ENCODE results near the gene ACSF3. TPM values are rescaled to one million over a fixed set of nuclear protein-coding genes. Genes with fewer than 3 reads are reported as not detected.

The ACSF3 gene
- total RNA-seq, 1 experiment from 2014 or later = 30.8 TPM

DNA sequence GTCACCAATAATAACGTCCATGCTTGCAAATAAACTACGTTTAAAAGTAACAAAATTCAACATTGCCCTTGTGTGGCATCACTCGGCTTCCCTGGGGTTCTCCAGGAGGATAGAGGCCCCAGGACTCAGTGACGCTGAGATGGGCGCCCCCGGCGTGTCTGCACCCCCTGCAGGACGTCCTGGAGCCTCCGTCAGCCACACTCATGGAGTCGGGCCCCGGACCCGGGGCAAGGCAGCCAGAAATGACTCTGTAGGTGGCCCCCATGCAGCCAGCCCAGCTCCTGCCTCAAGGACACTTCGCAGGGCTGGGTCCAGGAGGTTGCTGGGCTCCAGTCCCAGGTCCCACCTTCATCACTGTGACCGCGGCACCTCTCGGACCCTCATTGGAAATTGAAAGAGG lies 16.6 kb upstream of the ACSF3 start:
- POLR2A ChIA-PET = no interaction called here
- Histone ChIP-seq H3K4me1 (ENCODE audit: control insufficient read depth, insufficient read depth, low read length) (no peaks in the 10 kb centered on the region), H3K27ac (ENCODE audit: low read length) (no peak overlapping the region), H3K9me3 (ENCODE audit: control insufficient read depth, insufficient read depth, low read depth, low read length) (no peaks in the 10 kb centered on the region), H3K36me3 (ENCODE audit: control insufficient read depth, insufficient read depth, low read length) (no peaks in the 10 kb centered on the region), H3K4me3 (ENCODE audit: low read depth in 2 of 2, low read length in 2 of 2) (no peak overlapping the region), H3K27me3 (ENCODE audit: control insufficient read depth, insufficient read depth, low read length) (no peaks in the 10 kb centered on the region)
- in situ Hi-C loops (cut with HindIII; ENCODE audit: low pct_unique_long_range_greater_than_20kb, low sequenced_read_pairs) (no loop called here), intact Hi-C loops (cut with micrococcal nuclease; ENCODE audit: unreplicated experiment) (no loop called here)
- ATAC-seq (no peak), DNase-seq (ENCODE audit: low read depth, low spot score) (no peak)
- CTCF ChIA-PET = no interaction called here
- no peak for TF ChIP-seq SIN3A (IDR thresholded peaks at IDR 0.05; ENCODE audit: borderline replicate concordance, insufficient read depth, low read depth, low read length)
- no peak for TF ChIP-seq POLR2AphosphoS5 (IDR thresholded peaks at IDR 0.05; ENCODE audit: low read depth, low read length)
- TF ChIP-seq, protein P1, sequence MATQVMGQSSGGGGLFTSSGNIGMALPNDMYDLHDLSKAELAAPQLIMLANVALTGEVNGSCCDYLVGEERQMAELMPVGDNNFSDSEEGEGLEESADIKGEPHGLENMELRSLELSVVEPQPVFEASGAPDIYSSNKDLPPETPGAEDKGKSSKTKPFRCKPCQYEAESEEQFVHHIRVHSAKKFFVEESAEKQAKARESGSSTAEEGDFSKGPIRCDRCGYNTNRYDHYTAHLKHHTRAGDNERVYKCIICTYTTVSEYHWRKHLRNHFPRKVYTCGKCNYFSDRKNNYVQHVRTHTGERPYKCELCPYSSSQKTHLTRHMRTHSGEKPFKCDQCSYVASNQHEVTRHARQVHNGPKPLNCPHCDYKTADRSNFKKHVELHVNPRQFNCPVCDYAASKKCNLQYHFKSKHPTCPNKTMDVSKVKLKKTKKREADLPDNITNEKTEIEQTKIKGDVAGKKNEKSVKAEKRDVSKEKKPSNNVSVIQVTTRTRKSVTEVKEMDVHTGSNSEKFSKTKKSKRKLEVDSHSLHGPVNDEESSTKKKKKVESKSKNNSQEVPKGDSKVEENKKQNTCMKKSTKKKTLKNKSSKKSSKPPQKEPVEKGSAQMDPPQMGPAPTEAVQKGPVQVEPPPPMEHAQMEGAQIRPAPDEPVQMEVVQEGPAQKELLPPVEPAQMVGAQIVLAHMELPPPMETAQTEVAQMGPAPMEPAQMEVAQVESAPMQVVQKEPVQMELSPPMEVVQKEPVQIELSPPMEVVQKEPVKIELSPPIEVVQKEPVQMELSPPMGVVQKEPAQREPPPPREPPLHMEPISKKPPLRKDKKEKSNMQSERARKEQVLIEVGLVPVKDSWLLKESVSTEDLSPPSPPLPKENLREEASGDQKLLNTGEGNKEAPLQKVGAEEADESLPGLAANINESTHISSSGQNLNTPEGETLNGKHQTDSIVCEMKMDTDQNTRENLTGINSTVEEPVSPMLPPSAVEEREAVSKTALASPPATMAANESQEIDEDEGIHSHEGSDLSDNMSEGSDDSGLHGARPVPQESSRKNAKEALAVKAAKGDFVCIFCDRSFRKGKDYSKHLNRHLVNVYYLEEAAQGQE (IDR thresholded peaks at IDR 0.05; ENCODE audit: insufficient read depth in 1 of 2, low read depth in 2 of 2, low read length in 1 of 2) = no peak
- TF ChIP-seq, protein P2, sequence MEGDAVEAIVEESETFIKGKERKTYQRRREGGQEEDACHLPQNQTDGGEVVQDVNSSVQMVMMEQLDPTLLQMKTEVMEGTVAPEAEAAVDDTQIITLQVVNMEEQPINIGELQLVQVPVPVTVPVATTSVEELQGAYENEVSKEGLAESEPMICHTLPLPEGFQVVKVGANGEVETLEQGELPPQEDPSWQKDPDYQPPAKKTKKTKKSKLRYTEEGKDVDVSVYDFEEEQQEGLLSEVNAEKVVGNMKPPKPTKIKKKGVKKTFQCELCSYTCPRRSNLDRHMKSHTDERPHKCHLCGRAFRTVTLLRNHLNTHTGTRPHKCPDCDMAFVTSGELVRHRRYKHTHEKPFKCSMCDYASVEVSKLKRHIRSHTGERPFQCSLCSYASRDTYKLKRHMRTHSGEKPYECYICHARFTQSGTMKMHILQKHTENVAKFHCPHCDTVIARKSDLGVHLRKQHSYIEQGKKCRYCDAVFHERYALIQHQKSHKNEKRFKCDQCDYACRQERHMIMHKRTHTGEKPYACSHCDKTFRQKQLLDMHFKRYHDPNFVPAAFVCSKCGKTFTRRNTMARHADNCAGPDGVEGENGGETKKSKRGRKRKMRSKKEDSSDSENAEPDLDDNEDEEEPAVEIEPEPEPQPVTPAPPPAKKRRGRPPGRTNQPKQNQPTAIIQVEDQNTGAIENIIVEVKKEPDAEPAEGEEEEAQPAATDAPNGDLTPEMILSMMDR (IDR thresholded peaks at IDR 0.05) = no peak
- no peak for TF ChIP-seq TCF7L2 (IDR thresholded peaks at IDR 0.05; ENCODE audit: low read depth, low read length)
- BruUV-seq (replicated peaks) = no TSS peak

- Histone ChIP-seq H3K36me3 (ENCODE audit: control insufficient read depth, insufficient read depth, low read length) (no peaks in the 10 kb centered on the region), H3K4me1 (ENCODE audit: control insufficient read depth, insufficient read depth, low read length) (no peaks in the 10 kb centered on the region), H3K27me3 (ENCODE audit: control insufficient read depth, insufficient read depth, low read length) (no peaks in the 10 kb centered on the region), H3K4me3 (ENCODE audit: low read depth in 2 of 2, low read length in 2 of 2) (no peak overlapping the region), H3K9me3 (ENCODE audit: control insufficient read depth, insufficient read depth, low read depth, low read length) (no peaks in the 10 kb centered on the region), H3K27ac (ENCODE audit: low read length) (no peak overlapping the region)
- no TSS peak for BruUV-seq (replicated peaks)
- in situ Hi-C loops (cut with HindIII; ENCODE audit: low pct_unique_long_range_greater_than_20kb, low sequenced_read_pairs) (no loop called here), intact Hi-C loops (cut with micrococcal nuclease; ENCODE audit: unreplicated experiment) (no loop called here)
- no peak for DNase-seq (ENCODE audit: low read depth, low spot score)
- CTCF ChIA-PET = interaction anchor here (0.6 kb wide), 1 partner anchor 53 kb away, joined by 3 read pairs; no protein-coding TSS in a partner anchor
- no peak for TF ChIP-seq POLR2AphosphoS5 (IDR thresholded peaks at IDR 0.05; ENCODE audit: low read depth, low read length)
- TF ChIP-seq SIN3A (IDR thresholded peaks at IDR 0.05; ENCODE audit: borderline replicate concordance, insufficient read depth, low read depth, low read length) = no peak
- TF ChIP-seq, protein P2 (IDR thresholded peaks at IDR 0.05) = no peak
- TF ChIP-seq, protein P1 (IDR thresholded peaks at IDR 0.05; ENCODE audit: insufficient read depth in 1 of 2, low read depth in 2 of 2, low read length in 1 of 2) = no peak
- no peak for TF ChIP-seq TCF7L2 (IDR thresholded peaks at IDR 0.05; ENCODE audit: low read depth, low read length)
- ATAC-seq = no peak
- POLR2A ChIA-PET = no interaction called here
Observed at GRCh38 chr16:89078172-89078571, 15.5 kb upstream of the ACSF3 start.

Measured in Panc1 (cell line).